GM23338 (cell line): ENCODE results near the gene MYLK4. TPM values are rescaled to one million over a fixed set of nuclear protein-coding genes. Genes with fewer than 3 reads are reported as not detected.

Experiments
- ATAC-seq: fragments of 200-7000 bp; cut with Tn5 transposase; 3 replicates; pipeline ENCODE4 v1.9.1; 2020
- DNase-seq: peaks from one replicate; pipeline ENCODE4 v3.0.0-alpha.2; 2015; ENCODE audit warnings: low spot score
- H2AFZ ChIP-seq: fragments of 200-600 bp; sonication (generic); 2 replicates; pipeline ENCODE4 v1.8.0; 2016; ENCODE audit warnings: antibody characterized with exemption, mild to moderate bottlenecking, moderate library complexity
- H3F3A ChIP-seq: fragments of 200-600 bp; sonication (generic); replicated peaks from 2 replicates; pipeline ENCODE4 v1.8.0; 2017; ENCODE audit warnings: antibody characterized with exemption, mixed run types, low read depth
- H3K27ac ChIP-seq: fragments of 200-600 bp; sonication (generic); 2 replicates; pipeline ENCODE4 v1.6.1; 2016; ENCODE audit warnings: low read depth
- H3K27me3 ChIP-seq: fragments of 200-600 bp; sonication (generic); 2 replicates; pipeline ENCODE4 v1.8.0; 2016; ENCODE audit warnings: mild to moderate bottlenecking, mixed run types, moderate library complexity; ENCODE audit not compliant: insufficient read depth
- H3K36me3 ChIP-seq: fragments of 200-600 bp; sonication (generic); 2 replicates; pipeline ENCODE4 v1.8.0; 2016; ENCODE audit warnings: mild to moderate bottlenecking; ENCODE audit not compliant: insufficient read depth
- H3K4me1 ChIP-seq: fragments of 200-600 bp; sonication (generic); 2 replicates; pipeline ENCODE4 v1.8.0; 2016; ENCODE audit warnings: mild to moderate bottlenecking, moderate library complexity; ENCODE audit not compliant: insufficient read depth
- H3K4me2 ChIP-seq: fragments of 200-600 bp; sonication (generic); 2 replicates; pipeline ENCODE4 v1.7.1; 2017; ENCODE audit warnings: mixed run types
- H3K4me3 ChIP-seq: fragments of 200-600 bp; sonication (generic); 2 replicates; pipeline ENCODE4 v1.6.1; 2016; ENCODE audit warnings: mixed run types
- H3K79me2 ChIP-seq: fragments of 200-600 bp; sonication (generic); replicated peaks from 2 replicates; pipeline ENCODE4 v1.8.0; 2017; ENCODE audit warnings: mild to moderate bottlenecking; ENCODE audit not compliant: insufficient read depth
- H3K9me2 ChIP-seq: fragments of 200-600 bp; sonication (generic); 2 replicates; pipeline ENCODE4 v1.8.0; 2017; ENCODE audit not compliant: insufficient read depth
- H4K20me1 ChIP-seq: fragments of 200-600 bp; sonication (generic); replicated peaks from 2 replicates; pipeline ENCODE4 v1.8.0; 2017; ENCODE audit warnings: mild to moderate bottlenecking; ENCODE audit not compliant: insufficient read depth
- H3K27ac Mint-ChIP-seq: 2 replicates; pipeline ENCODE4 v1.8.0; 2020; ENCODE audit warnings: inconsistent platforms, mild to moderate bottlenecking, moderate library complexity, mixed read lengths
- H3K27me3 Mint-ChIP-seq: 3 replicates; pipeline ENCODE4 v1.8.0; 2022; ENCODE audit warnings: low read depth, mild to moderate bottlenecking, moderate library complexity, mixed read lengths, inconsistent platforms; ENCODE audit not compliant: insufficient read depth, poor library complexity
- H3K36me3 Mint-ChIP-seq: 3 replicates; pipeline ENCODE4 v1.8.0; 2021; ENCODE audit warnings: low read depth, mild to moderate bottlenecking, inconsistent platforms, moderate library complexity, mixed read lengths
- H3K4me1 Mint-ChIP-seq: 3 replicates; pipeline ENCODE4 v1.8.0; 2020; ENCODE audit warnings: mild to moderate bottlenecking, inconsistent platforms, mixed read lengths
- H3K4me3 Mint-ChIP-seq: 3 replicates; pipeline ENCODE4 v1.8.0; 2021; ENCODE audit warnings: moderate library complexity, mild to moderate bottlenecking, inconsistent platforms, mixed read lengths
- H3K9me3 Mint-ChIP-seq: 3 replicates; pipeline ENCODE4 v1.8.0; 2020; ENCODE audit warnings: moderate library complexity, mild to moderate bottlenecking, inconsistent platforms, mixed read lengths
- CTCF ChIP-seq, 2 experiments: fragments of 200-600 bp in 1 of 2; sonication (generic) in 1 of 2; conservative IDR thresholded peaks; 2 replicates each; pipeline versions ENCODE4 v1.5.1 to v1.6.1; 2016 to 2017; ENCODE audit warnings: antibody characterized with exemption in 2 of 2, low read depth in 2 of 2, mild to moderate bottlenecking in 2 of 2, moderate library complexity in 1 of 2
- EZH2 ChIP-seq: fragments of 200-600 bp; sonication (generic); IDR thresholded peaks from one replicate; pipeline ENCODE4 v1.8.0; 2017; ENCODE audit warnings: antibody characterized with exemption, mild to moderate bottlenecking, low read depth; ENCODE audit not compliant: unreplicated experiment
- EZH2phosphoT487 ChIP-seq: fragments of 200-600 bp; sonication (generic); IDR thresholded peaks from one replicate; pipeline ENCODE4 v1.8.1; 2018; ENCODE audit warnings: antibody characterized with exemption; ENCODE audit not compliant: unreplicated experiment
- NANOG ChIP-seq: IDR thresholded peaks from 2 replicates; pipeline ENCODE4 v1.6.1; 2016; ENCODE audit warnings: antibody characterized with exemption, borderline replicate concordance
- POLR2AphosphoS5 ChIP-seq: IDR thresholded peaks from 2 replicates; pipeline ENCODE4 v1.6.1; 2016; ENCODE audit warnings: antibody characterized with exemption, low read depth
- STAT1 ChIP-seq: IDR thresholded peaks from one replicate; pipeline ENCODE4 v1.6.1; 2016; ENCODE audit warnings: antibody characterized with exemption; ENCODE audit not compliant: unreplicated experiment
- ZNF114 ChIP-seq: fragments of 250-450 bp; sonication (Bioruptor Pico); IDR thresholded peaks from 2 replicates; pipeline ENCODE4 v1.5.0; 2020; ENCODE audit warnings: mild to moderate bottlenecking, moderate library complexity
- ZNF331 ChIP-seq: fragments of 250-450 bp; sonication (Bioruptor Pico); IDR thresholded peaks from 2 replicates; pipeline ENCODE4 v1.5.0; 2020; ENCODE audit warnings: low read depth, mild to moderate bottlenecking, moderate library complexity
- ZNF462 ChIP-seq: fragments of 250-450 bp; sonication (Bioruptor Pico); IDR thresholded peaks from 2 replicates; pipeline ENCODE4 v1.5.0; 2020; ENCODE audit warnings: mild to moderate bottlenecking, moderate library complexity
- polyA plus RNA-seq: library from polyadenylated mRNA; unstranded; fragments of >200 nt; fragmentation: Nextera tagmentation; extraction: Ambion mirVana; gene quantifications from 2 replicates; pipeline ENCODE4 v1.2.1, GENCODE V29; 2016
- total RNA-seq: library from RNA; depleted of rRNA; stranded (reverse); fragments of >200 nt; shearing (Covaris generic); gene quantifications from 2 replicates; pipeline ENCODE4 v1.2.3, GENCODE V29; 2014
- TF ChIP-seq, protein P1 (sequence below): IDR thresholded peaks from 2 replicates; pipeline ENCODE4 v1.6.1; 2016; ENCODE audit warnings: antibody characterized with exemption

Gene MYLK4
- total and polyA plus RNA-seq, 2 experiments from 2014 or later, result 0.03 to 0.17 TPM

- TF ChIP-seq ZNF114 (CRISPR knock-in tag) (no peak), POLR2AphosphoS5 (no peak), EZH2phosphoT487 (no peak)
- no peak overlapping the region for H3K4me3 Mint-ChIP-seq
- no peaks in the 10 kb centered on the region for H3K27me3 Mint-ChIP-seq
- no peaks in the 10 kb centered on the region for H3K79me2 ChIP-seq
- H3K4me1 Mint-ChIP-seq, result no peaks in the 10 kb centered on the region; the same call in 2 of the 3 replicates
- no peak overlapping the region for H3K27ac ChIP-seq
- ATAC-seq (no peak), DNase-seq (no peak)
- no peaks in the 10 kb centered on the region for H4K20me1 ChIP-seq
- H3K27me3 ChIP-seq, result no peaks in the 10 kb centered on the region
- H3K4me3 ChIP-seq, result no peak overlapping the region
- no peaks in the 10 kb centered on the region for H3K36me3 ChIP-seq
- no peak overlapping the region for H3K4me2 ChIP-seq
- H3K27ac Mint-ChIP-seq, result no peak overlapping the region
- H2AFZ ChIP-seq, result no peak overlapping the region
- no peaks in the 10 kb centered on the region for H3K36me3 Mint-ChIP-seq
- no peaks in the 10 kb centered on the region for H3F3A ChIP-seq
- H3K9me2 ChIP-seq, result no peaks in the 10 kb centered on the region
- H3K4me1 ChIP-seq, result no peaks in the 10 kb centered on the region; the same call in 1 of the 2 replicates
- H3K9me3 Mint-ChIP-seq, result no peaks in the 10 kb centered on the region
Measured at GRCh38 chr6:2625581-2625980, 125.1 kb downstream of the MYLK4 start.

GRCh38 chr6:2624177-2624576 is 126.5 kb downstream of the MYLK4 start:
- Mint-ChIP-seq H3K4me3 (no peak overlapping the region), H3K4me1 (no peaks in the 10 kb centered on the region; the same call in 2 of the 3 replicates), H3K27ac (no peak overlapping the region), H3K36me3 (no peaks in the 10 kb centered on the region), H3K27me3 (peaks cover 5% of the 10 kb centered on the region), H3K9me3 (no peaks in the 10 kb centered on the region)
- H3K79me2 ChIP-seq, result no peaks in the 10 kb centered on the region
- no peaks in the 10 kb centered on the region; the same call in 1 of the 2 replicates for H3K4me1 ChIP-seq
- H3K36me3 ChIP-seq, result no peaks in the 10 kb centered on the region
- no peaks in the 10 kb centered on the region for H3F3A ChIP-seq
- H3K9me2 ChIP-seq, result 0 out of 2 replicates have a peak, but pooled peaks cover 3% of the 10 kb centered on the region
- no peak overlapping the region for H3K27ac ChIP-seq
- no peaks in the 10 kb centered on the region for H3K27me3 ChIP-seq
- H2AFZ ChIP-seq, result no peak overlapping the region
- no peak overlapping the region for H3K4me2 ChIP-seq
- ATAC-seq (no peak; the same call in 2 of the 3 replicates), DNase-seq (no peak)
- H3K4me3 ChIP-seq, result no peak overlapping the region
- no peaks in the 10 kb centered on the region for H4K20me1 ChIP-seq
- TF ChIP-seq NANOG, result no peak
- TF ChIP-seq STAT1, result no peak
- no peak for TF ChIP-seq ZNF331 (CRISPR knock-in tag)
- no peak for TF ChIP-seq CTCF (conservative IDR thresholded peaks at IDR 0.05; ENCODE audit: low read depth in 2 of 2)
- TF ChIP-seq EZH2phosphoT487, result no peak
- TF ChIP-seq ZNF114 (CRISPR knock-in tag), result no peak
- no peak for TF ChIP-seq ZNF462 (CRISPR knock-in tag)
- TF ChIP-seq POLR2AphosphoS5, result no peak
- no peak for TF ChIP-seq EZH2
- TF ChIP-seq, protein P1, sequence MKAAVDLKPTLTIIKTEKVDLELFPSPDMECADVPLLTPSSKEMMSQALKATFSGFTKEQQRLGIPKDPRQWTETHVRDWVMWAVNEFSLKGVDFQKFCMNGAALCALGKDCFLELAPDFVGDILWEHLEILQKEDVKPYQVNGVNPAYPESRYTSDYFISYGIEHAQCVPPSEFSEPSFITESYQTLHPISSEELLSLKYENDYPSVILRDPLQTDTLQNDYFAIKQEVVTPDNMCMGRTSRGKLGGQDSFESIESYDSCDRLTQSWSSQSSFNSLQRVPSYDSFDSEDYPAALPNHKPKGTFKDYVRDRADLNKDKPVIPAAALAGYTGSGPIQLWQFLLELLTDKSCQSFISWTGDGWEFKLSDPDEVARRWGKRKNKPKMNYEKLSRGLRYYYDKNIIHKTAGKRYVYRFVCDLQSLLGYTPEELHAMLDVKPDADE, result no peak
